Neural cell (in vitro differentiated cells): ENCODE data around the gene RNF34.

Experiments
- CTCF ChIP-seq: fragments of 450-650 bp; IDR thresholded peaks from 2 replicates; pipeline ENCODE4 v1.5.1; 2014; ENCODE audit warnings: antibody characterized with exemption, mild to moderate bottlenecking, moderate library complexity; ENCODE audit not compliant: poor library complexity, severe bottlenecking
- EP300 ChIP-seq: fragments of 450-650 bp; conservative IDR thresholded peaks from 2 replicates; pipeline ENCODE4 v1.6.1; 2014; ENCODE audit warnings: antibody characterized with exemption, mild to moderate bottlenecking, moderate library complexity; ENCODE audit not compliant: poor library complexity, severe bottlenecking
- EZH2 ChIP-seq: fragments of 200-600, 300-800 bp; shearing (Covaris generic), sonication (generic); IDR thresholded peaks from 2 replicates; pipeline ENCODE4 v1.6.1; 2014; ENCODE audit warnings: antibody characterized with exemption, low read length, borderline replicate concordance, mild to moderate bottlenecking; ENCODE audit not compliant: insufficient read depth, poor library complexity, severe bottlenecking
- POLR2AphosphoS5 ChIP-seq: IDR thresholded peaks from 2 replicates; pipeline ENCODE4 v1.6.1; 2012
- RAD21 ChIP-seq: fragments of 450-650 bp; conservative IDR thresholded peaks from 2 replicates; pipeline ENCODE4 v1.6.1; 2014; ENCODE audit warnings: antibody characterized with exemption, mild to moderate bottlenecking, moderate library complexity
- REST ChIP-seq: IDR thresholded peaks from 2 replicates; pipeline ENCODE4 v1.6.1; 2012; ENCODE audit warnings: borderline replicate concordance
- SMC3 ChIP-seq: fragments of 450-650 bp; conservative IDR thresholded peaks from 2 replicates; pipeline ENCODE4 v1.6.1; 2014; ENCODE audit warnings: antibody characterized with exemption, mild to moderate bottlenecking, moderate library complexity; ENCODE audit not compliant: poor library complexity
- TAF1 ChIP-seq: IDR thresholded peaks from 2 replicates; pipeline ENCODE4 v1.6.1; 2012; ENCODE audit warnings: low read depth

GRCh38 chr12:121391619-121392324 lies 8.1 kb upstream of the RNF34 start:
- TF ChIP-seq TAF1 (no peak), POLR2AphosphoS5 (no peak), CTCF (no peak), EZH2 (no peak), RAD21 (no peak), REST (no peak), SMC3 (no peak), EP300 (no peak)
